ENCODE measurements around the gene NALCN.

DNA sequence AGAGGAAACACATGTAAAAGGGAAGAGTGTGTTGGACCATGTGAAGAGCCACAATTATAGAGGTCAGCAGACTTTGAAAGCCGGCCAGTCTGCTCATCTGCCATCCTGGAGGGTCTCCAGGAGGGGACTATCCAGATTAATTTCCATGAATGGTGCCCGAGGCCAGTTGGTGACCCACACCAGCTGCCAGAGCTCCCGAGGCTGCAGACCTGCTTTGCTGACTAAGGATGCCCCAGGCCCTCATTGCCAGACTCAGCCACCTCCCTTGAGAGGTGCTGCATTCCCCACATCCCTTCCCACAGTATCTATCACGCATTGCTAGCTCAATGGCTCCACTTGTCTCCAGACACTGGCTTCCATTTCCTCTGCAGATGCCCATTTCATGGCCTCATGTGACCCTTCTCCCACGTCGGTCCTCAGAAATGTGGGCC lies 110.3 kb downstream of the NALCN start:
- TF ChIP-seq, protein P1, sequence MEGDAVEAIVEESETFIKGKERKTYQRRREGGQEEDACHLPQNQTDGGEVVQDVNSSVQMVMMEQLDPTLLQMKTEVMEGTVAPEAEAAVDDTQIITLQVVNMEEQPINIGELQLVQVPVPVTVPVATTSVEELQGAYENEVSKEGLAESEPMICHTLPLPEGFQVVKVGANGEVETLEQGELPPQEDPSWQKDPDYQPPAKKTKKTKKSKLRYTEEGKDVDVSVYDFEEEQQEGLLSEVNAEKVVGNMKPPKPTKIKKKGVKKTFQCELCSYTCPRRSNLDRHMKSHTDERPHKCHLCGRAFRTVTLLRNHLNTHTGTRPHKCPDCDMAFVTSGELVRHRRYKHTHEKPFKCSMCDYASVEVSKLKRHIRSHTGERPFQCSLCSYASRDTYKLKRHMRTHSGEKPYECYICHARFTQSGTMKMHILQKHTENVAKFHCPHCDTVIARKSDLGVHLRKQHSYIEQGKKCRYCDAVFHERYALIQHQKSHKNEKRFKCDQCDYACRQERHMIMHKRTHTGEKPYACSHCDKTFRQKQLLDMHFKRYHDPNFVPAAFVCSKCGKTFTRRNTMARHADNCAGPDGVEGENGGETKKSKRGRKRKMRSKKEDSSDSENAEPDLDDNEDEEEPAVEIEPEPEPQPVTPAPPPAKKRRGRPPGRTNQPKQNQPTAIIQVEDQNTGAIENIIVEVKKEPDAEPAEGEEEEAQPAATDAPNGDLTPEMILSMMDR (conservative IDR thresholded peaks at IDR 0.05; ENCODE audit: low read depth, low read length): no peak
- TF ChIP-seq EZH2 (IDR thresholded peaks at IDR 0.05; ENCODE audit: borderline replicate concordance, low read depth, low read length, poor library complexity, severe bottlenecking): no peak
